Glomerular endothelial cell (primary cell): ENCODE data around the gene CLIC5. TPM values are rescaled to one million over a fixed set of nuclear protein-coding genes. Genes with fewer than 3 reads are reported as not detected.

Experiments
- DNase-seq: peaks from one replicate; pipeline ENCODE4 v3.0.0-alpha.2; 2011; ENCODE audit warnings: low read depth, low spot score; ENCODE audit errors: extremely low read depth
- total RNA-seq: library from RNA; depleted of rRNA; stranded (reverse); fragments of >200 nt; gene quantifications from 2 replicates; pipeline ENCODE4 v1.2.3, GENCODE V29; 2015

CLIC5 gene
- total RNA-seq, 1 donor from 2014 or later, result 0.12 TPM

- no peak for DNase-seq
Observed at GRCh38 chr6:45966797-45967196, 48.9 kb downstream of the CLIC5 start.

GRCh38 chr6:45966340-45966739 is 49.3 kb downstream of the CLIC5 start:
- DNase-seq, result no peak

GRCh38 chr6:45965792-45966191 is 49.9 kb downstream of the CLIC5 start:
- DNase-seq, result no peak

- DNase-seq, result no peak
Observed at GRCh38 chr6:45965007-45965406, 50.7 kb downstream of the CLIC5 start.

- DNase-seq, result no peak
Observed at GRCh38 chr6:45964300-45964699, 51.4 kb downstream of the CLIC5 start.

GRCh38 chr6:45963896-45964295 is 51.8 kb downstream of the CLIC5 start:
- DNase-seq, result no peak

GRCh38 chr6:45961125-45961524 is 54.5 kb downstream of the CLIC5 start:
- DNase-seq, result no peak

- DNase-seq, result no peak
Observed at GRCh38 chr6:45959534-45960145, 56.0 kb downstream of the CLIC5 start.

DNA sequence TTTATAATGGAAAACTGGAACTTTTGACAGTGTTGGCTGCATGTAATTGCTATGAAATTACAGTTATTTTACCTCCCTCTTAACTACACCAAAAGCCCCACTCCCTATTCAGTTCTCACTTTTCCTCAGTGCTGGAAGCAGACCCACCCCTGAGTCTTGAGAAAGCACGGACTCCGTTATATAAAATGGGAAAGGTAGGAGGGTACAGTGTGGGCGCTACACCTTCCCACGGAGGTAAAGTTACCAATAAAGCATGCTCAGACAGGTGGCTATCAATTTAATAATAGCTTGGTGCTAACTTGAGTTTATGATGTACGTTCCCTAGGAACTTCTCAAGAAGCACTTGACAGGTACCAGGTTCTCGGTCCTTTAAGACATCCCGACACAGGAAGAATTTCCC is 59.0 kb downstream of the CLIC5 start:
- no peak for DNase-seq

DNA sequence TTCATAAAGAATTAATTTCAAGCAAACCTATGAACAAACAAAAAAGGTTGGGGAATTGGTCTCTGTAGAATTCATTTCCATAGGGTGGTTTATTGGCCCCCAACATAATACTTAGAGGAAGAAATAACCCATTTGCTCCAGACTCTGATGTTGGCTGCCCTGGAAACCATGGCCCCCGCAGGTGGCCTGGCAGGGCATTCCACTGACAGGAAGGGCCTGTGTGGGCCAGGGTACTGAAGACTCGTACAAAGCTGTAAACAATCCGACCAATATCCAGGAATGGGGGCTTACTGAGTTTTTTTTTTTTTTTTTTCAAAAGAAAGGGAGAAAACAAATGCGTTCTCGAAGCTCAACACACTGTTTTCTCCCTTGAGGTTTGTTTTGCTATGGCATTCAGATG is 59.5 kb downstream of the CLIC5 start:
- no peak for DNase-seq

GRCh38 chr6:45955597-45955996 is 60.1 kb downstream of the CLIC5 start:
- no peak for DNase-seq

GRCh38 chr6:45952546-45952945 is 63.1 kb downstream of the CLIC5 start:
- no peak for DNase-seq

DNA sequence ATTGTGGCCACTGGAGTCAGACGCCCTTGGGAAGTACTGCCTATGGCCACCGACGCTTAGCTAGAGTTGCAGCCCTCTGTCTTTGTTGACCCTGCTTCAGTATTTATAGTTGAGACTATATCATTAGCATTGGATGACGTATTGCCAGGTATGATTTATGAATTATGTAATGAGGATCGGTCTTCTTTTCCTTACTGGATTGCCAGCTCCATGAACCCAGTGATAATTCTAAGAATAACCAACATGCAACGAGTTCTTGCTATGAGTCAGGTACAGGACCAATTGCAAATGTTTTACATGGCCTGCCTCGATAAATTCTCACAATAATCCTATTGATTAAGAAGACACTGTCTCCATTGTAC is 63.5 kb downstream of the CLIC5 start:
- no peak for DNase-seq

DNA sequence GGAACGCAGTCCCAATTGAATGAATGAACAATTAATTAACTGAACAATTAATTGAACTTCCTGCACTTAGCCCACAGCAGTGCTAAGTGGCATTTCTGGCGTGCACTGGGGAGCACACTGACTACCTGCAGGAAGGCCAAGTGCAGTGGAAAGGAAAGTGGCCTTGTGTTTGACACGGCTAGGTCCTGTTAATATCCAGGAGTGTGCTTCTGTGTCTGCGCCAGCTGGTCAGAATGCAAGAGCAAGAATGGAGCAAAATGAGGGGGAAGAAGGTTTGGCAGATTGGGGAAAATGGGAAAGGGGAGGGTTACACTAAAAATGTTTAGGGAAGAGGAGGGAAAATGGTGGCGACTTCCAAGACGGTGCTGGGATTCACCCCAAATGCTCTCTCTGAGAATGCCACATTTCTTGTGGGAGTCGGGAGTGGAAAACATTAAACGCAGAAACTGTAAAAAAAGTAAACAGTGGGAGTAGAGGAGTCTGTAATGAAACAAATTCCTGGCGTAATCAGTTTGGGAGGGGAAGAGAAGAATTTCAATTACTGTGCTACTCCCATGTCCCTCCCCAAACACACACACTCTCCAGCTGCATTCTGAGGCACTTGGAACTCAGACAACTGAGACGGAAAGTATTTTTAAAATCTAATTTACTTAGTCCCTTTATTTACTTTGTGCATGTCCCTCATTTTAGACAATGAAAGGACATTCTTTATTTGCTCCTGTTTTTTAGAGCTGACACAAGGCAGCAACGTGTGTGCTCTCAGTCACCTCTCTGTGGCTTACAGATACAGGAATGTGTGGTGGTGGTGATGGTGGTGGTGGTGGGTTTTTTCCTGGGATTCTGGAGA is 64.1 kb downstream of the CLIC5 start:
- no peak for DNase-seq

DNA sequence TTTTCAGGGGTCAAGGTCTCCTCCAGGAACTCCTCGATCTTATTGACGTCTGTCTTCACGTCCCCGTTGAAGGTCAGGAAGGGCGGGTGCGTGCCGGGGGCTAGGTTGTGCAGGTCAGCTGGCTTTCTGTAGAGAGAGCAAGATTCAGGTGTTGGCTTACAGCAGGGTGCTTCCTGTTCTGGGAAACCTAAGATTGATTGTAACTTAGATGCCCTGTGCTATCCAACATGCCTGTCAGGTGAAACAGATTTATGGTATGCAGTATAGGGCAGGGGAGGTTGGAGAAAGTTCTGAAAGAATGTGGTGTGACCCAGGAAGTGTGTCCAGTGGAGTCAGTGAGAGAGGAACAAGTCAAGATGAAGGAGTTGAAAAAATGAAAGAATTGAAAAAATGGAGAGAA is 66.4 kb downstream of the CLIC5 start:
- DNase-seq, result no peak

DNA sequence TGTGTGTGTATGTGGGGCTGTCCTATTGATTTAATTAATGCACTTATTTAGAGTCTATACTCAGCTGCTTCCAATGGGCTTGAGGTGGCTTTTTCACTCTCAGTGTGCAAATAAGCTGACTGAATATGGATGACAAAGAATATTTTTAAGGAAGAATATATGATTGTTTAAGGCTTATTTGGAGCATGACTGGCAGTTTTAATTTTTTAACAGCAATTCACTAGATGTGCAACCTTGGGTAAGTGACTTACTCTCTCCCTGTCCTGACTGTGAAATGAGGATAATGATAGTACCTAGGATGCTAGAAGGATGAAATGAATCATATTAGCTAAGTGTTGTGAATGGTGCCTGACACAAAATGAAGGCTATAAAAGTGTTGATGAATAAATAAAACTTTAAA is 67.9 kb downstream of the CLIC5 start:
- DNase-seq, result no peak

DNA sequence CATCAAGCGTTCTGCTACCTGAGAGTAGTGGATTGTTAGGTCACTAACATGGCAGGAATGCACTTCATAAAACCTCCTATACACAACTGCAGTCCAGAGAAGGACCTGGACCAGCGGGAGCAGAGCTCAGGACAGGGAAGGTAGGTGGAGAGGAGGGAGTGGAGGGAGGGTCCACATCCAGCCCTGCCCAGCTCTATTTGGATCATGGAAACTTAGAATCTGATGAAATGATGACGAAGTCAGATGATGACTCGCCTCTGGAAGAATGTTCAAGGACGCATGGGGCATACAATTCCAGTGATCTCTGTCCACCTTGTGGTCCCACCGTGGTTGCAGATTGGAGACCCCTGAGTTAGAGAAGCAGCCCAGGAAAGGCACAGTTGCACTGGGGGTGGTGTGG is 68.8 kb downstream of the CLIC5 start:
- DNase-seq, result no peak

DNA sequence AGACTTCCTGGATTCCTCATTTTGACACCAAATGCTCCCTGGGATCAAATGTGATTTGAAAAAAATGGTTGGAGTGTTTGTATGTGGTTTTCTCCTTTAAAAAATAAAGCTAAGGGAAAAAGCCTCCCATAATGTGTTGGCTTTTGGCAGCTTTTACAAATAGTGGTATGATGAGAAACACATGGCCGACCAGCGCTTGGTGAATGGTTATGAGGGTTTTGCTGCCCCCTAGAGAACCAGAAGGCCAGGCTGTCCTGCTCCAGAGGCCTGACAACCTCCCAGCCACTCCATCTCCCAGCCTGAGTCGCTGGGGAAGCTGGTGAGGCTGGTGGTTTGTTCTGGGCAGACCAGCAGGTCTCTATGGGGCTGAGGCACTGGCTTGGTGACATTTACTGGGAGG is 69.3 kb downstream of the CLIC5 start:
- DNase-seq, result no peak

- DNase-seq, result no peak
Observed at GRCh38 chr6:45942953-45943352, 72.7 kb downstream of the CLIC5 start.

GRCh38 chr6:45933855-45934254 is 81.8 kb downstream of the CLIC5 start:
- no peak for DNase-seq

GRCh38 chr6:45931232-45931631 is 84.4 kb downstream of the CLIC5 start:
- no peak for DNase-seq

- DNase-seq, result no peak
Observed at GRCh38 chr6:45930420-45931040, 85.1 kb downstream of the CLIC5 start.
